ENCODE data around the gene EVPLL. TPM values are rescaled to one million over a fixed set of nuclear protein-coding genes. Genes with fewer than 3 reads are reported as not detected.
A peak's percentile ranks its signal among the peaks of the same experiment; 100 is the strongest.
"Not testable (repeated sequence)": the region's sequence is repeated elsewhere in the genome, so short reads cannot be mapped to it uniquely, and the experiment has no call there.

EVPLL gene
- polyA plus RNA-seq, 4 donors: 0.37 to 0.87 (median 0.62) TPM

GRCh38 chr17:18378614-18379013, 1.0 kb downstream of the EVPLL start:
- DNase-seq (ENCODE audit: low read depth in 4 of 4, low spot score in 3 of 4): not testable (repeated sequence)

GRCh38 chr17:18379246-18380146, 1.9 kb downstream of the EVPLL start:
- no peak for DNase-seq (ENCODE audit: low read depth in 4 of 4, low spot score in 3 of 4)

- DNase-seq (ENCODE audit: low read depth in 4 of 4, low spot score in 3 of 4): no peak
Observed at GRCh38 chr17:18380471-18381157, 3.0 kb downstream of the EVPLL start.

GRCh38 chr17:18381158-18381952, 3.8 kb downstream of the EVPLL start:
- DNase-seq (ENCODE audit: low read depth in 4 of 4, low spot score in 3 of 4): no peak

- DNase-seq (ENCODE audit: low read depth in 4 of 4, low spot score in 3 of 4): no peak
Observed at GRCh38 chr17:18381953-18382245, 4.3 kb downstream of the EVPLL start.

GRCh38 chr17:18382441-18383078, 5.0 kb downstream of the EVPLL start:
- no peak for DNase-seq (ENCODE audit: low read depth in 4 of 4, low spot score in 3 of 4)

GRCh38 chr17:18383079-18383481, 5.5 kb downstream of the EVPLL start:
- DNase-seq (ENCODE audit: low read depth in 4 of 4, low spot score in 3 of 4): not testable (repeated sequence)

- not testable (repeated sequence) for DNase-seq (ENCODE audit: low read depth in 4 of 4, low spot score in 3 of 4)
Observed at GRCh38 chr17:18384271-18384670, 6.7 kb downstream of the EVPLL start.

GRCh38 chr17:18387583-18387982, 10.0 kb downstream of the EVPLL start:
- not testable (repeated sequence) for DNase-seq (ENCODE audit: low read depth in 4 of 4, low spot score in 3 of 4)

GRCh38 chr17:18388266-18388665, 10.7 kb downstream of the EVPLL start:
- not testable (repeated sequence) for DNase-seq (ENCODE audit: low read depth in 4 of 4, low spot score in 3 of 4)

- not testable (repeated sequence) for DNase-seq (ENCODE audit: low read depth in 4 of 4, low spot score in 3 of 4)
Observed at GRCh38 chr17:18388728-18389127, 11.2 kb downstream of the EVPLL start.

GRCh38 chr17:18401872-18402590, 24.5 kb downstream of the EVPLL start:
- not testable (repeated sequence) for DNase-seq (ENCODE audit: low read depth in 4 of 4, low spot score in 3 of 4)

GRCh38 chr17:18403166-18403565, 25.6 kb downstream of the EVPLL start:
- not testable (repeated sequence) for DNase-seq (ENCODE audit: low read depth in 4 of 4, low spot score in 3 of 4)

GRCh38 chr17:18403604-18404003, 26.0 kb downstream of the EVPLL start:
- DNase-seq (ENCODE audit: low read depth in 4 of 4, low spot score in 3 of 4): not testable (repeated sequence)

GRCh38 chr17:18408906-18409305, 31.3 kb downstream of the EVPLL start:
- not testable (repeated sequence) for DNase-seq (ENCODE audit: low read depth in 4 of 4, low spot score in 3 of 4)

GRCh38 chr17:18409321-18409720, 31.7 kb downstream of the EVPLL start:
- not testable (repeated sequence) for DNase-seq (ENCODE audit: low read depth in 4 of 4, low spot score in 3 of 4)

- not testable (repeated sequence) for DNase-seq (ENCODE audit: low read depth in 4 of 4, low spot score in 3 of 4)
Observed at GRCh38 chr17:18410736-18411135, 33.2 kb downstream of the EVPLL start.

- DNase-seq (ENCODE audit: low read depth in 4 of 4, low spot score in 3 of 4): peak in 1 of 4 donors; percentile 50
Observed at GRCh38 chr17:18411377-18411864, 33.8 kb downstream of the EVPLL start.

GRCh38 chr17:18412001-18412538, 34.5 kb downstream of the EVPLL start:
- DNase-seq (ENCODE audit: low read depth in 4 of 4, low spot score in 3 of 4): not testable (repeated sequence)

Measured in right renal pelvis (tissue), 4 donors.